T-cell (primary cell): ENCODE data around the gene AOC2. TPM values are rescaled to one million over a fixed set of nuclear protein-coding genes. Genes with fewer than 3 reads are reported as not detected.

Experiments
- ATAC-seq, 4 experiments: fragments of 200-7000 bp in 3 of 4; fragments of 150-1000 bp in 1 of 4; cut with Tn5 transposase; replicated peaks in 1 of 4; 1 replicate in 3 of 4; 2 replicates in 1 of 4; pipeline ENCODE4 v1.10.0; 2021; ENCODE audit warnings: moderate library complexity in 3 of 4, mild to moderate bottlenecking in 2 of 4, moderate number of reproducible peaks in 1 of 4
- CTCF ChIA-PET, 2 donors: fragments of 300-600 bp; sonication (Branson Sonifier 250); formaldehyde crosslinking; loops; one replicate each; lab custom pipeline; 2022; ENCODE audit warnings: antibody characterized with exemption in 2 of 2; lab: Charles Lee
- POLR2A ChIA-PET, 2 donors: fragments of 300-600 bp; sonication (Branson Sonifier 250); formaldehyde crosslinking; loops; one replicate each; lab custom pipeline; 2022; ENCODE audit warnings: antibody characterized with exemption in 2 of 2; lab: Charles Lee
- DNase-seq, 35 experiments: peaks; one replicate each; pipeline versions ENCODE4 v3.0.0 to v3.0.0-alpha.2; 2013 to 2023
- H3K27ac ChIP-seq: one replicate; pipeline ENCODE4 v1.5.1; 2013; ENCODE audit warnings: low read length
- H3K27me3 ChIP-seq, 2 experiments: replicated peaks in 1 of 2; 1 replicate in 1 of 2; 2 replicates in 1 of 2; pipeline versions ENCODE4 v1.6.1 to v1.7.0; 2013; ENCODE audit warnings: low read length in 1 of 2, mixed read lengths in 1 of 2; ENCODE audit not compliant: control insufficient read depth in 2 of 2, insufficient read depth in 2 of 2; ENCODE audit errors: extremely low read depth in 1 of 2
- H3K36me3 ChIP-seq, 2 donors: 1 replicate in 1 of 2; 2 replicates in 1 of 2; pipeline versions ENCODE4 v1.6.1 to v1.7.0; 2013; ENCODE audit warnings: low read length in 1 of 2; ENCODE audit not compliant: control insufficient read depth in 2 of 2, insufficient read depth in 1 of 2; ENCODE audit errors: extremely low read depth in 1 of 2
- H3K4me1 ChIP-seq, 2 experiments: 1 replicate in 1 of 2; 2 replicates in 1 of 2; pipeline versions ENCODE4 v1.6.1 to v1.7.0; 2013; ENCODE audit warnings: low read length in 2 of 2, mixed read lengths in 1 of 2; ENCODE audit not compliant: insufficient read depth in 2 of 2, control insufficient read depth in 1 of 2; ENCODE audit errors: extremely low read depth in 1 of 2
- H3K4me3 ChIP-seq, 2 donors: 1 replicate in 1 of 2; 2 replicates in 1 of 2; pipeline versions ENCODE4 v1.5.1 to v1.7.0; 2013; ENCODE audit warnings: mild to moderate bottlenecking in 2 of 2, low read length in 1 of 2, moderate library complexity in 1 of 2; ENCODE audit not compliant: control insufficient read depth in 1 of 2; ENCODE audit errors: extremely low read depth in 1 of 2
- H3K9me3 ChIP-seq: 2 replicates; pipeline ENCODE4 v1.7.0; 2013
- H3K27ac Mint-ChIP-seq, 2 donors: one replicate each; pipeline ENCODE4 v1.8.0; 2020 to 2021; ENCODE audit warnings: mild to moderate bottlenecking in 2 of 2, mixed read lengths in 2 of 2
- H3K27me3 Mint-ChIP-seq, 2 donors: one replicate each; pipeline ENCODE4 v1.8.0; 2021 to 2022; ENCODE audit warnings: mixed read lengths in 2 of 2
- H3K36me3 Mint-ChIP-seq: one replicate; pipeline ENCODE4 v1.8.0; 2021; ENCODE audit warnings: mixed read lengths
- H3K4me1 Mint-ChIP-seq, 3 donors: one replicate each; pipeline ENCODE4 v1.8.0; 2020 to 2022; ENCODE audit warnings: mixed read lengths in 3 of 3, mild to moderate bottlenecking in 1 of 3
- H3K4me3 Mint-ChIP-seq, 3 donors: one replicate each; pipeline ENCODE4 v1.8.0; 2020 to 2022; ENCODE audit warnings: mild to moderate bottlenecking in 3 of 3, mixed read lengths in 3 of 3, moderate library complexity in 3 of 3
- H3K9me3 Mint-ChIP-seq, 3 donors: one replicate each; pipeline ENCODE4 v1.8.0; 2020 to 2022; ENCODE audit warnings: mixed read lengths in 3 of 3
- WGBS: methylation state at CpG from one replicate; pipeline ENCODE4 v1.1.5; 2013; ENCODE audit warnings: missing lambda C conversion rate; ENCODE audit not compliant: insufficient coverage; 5-methylcytosine and 5-hydroxymethylcytosine counted together
- total RNA-seq, 35 experiments: library from RNA in 6 of 35; stranded (reverse) in 6 of 35; fragments of 120-200 nt in 1 of 35; gene quantifications; one replicate each; pipeline versions ENCODE4 v1.2.1 to v1.2.4 and lab custom pipeline; 2013 to 2026

The AOC2 gene
- total RNA-seq, 5 donors from 2014 or later (not counting 1 experiment from before 2014, with no cell fraction given): 2.2 to 3.7 (median 3.2) TPM

GRCh38 chr17:42809250-42809649 is 35.1 kb upstream of the AOC2 start:
- Histone ChIP-seq H3K4me1 (no peaks in the 10 kb centered on the region), H3K36me3 (peaks cover 10 to 35% of the 10 kb centered on the region in 2 donors), H3K9me3 (no peaks in the 10 kb centered on the region), H3K27ac (no peak overlapping the region), H3K27me3 (no peaks in the 10 kb centered on the region), H3K4me3 (no peak overlapping the region)
- Mint-ChIP-seq H3K4me1 (no peaks in the 10 kb centered on the region), H3K27ac (no peak overlapping the region), H3K9me3 (no peaks in the 10 kb centered on the region), H3K36me3 (peaks cover 29% of the 10 kb centered on the region), H3K4me3 (no peak overlapping the region), H3K27me3 (no peaks in the 10 kb centered on the region)
- ATAC-seq (no peak), DNase-seq (no peak)
- POLR2A ChIA-PET: no interaction called here
- WGBS: no CpG with 5 or more reads among the region's 3 CpGs
- CTCF ChIA-PET: no interaction called here

DNA sequence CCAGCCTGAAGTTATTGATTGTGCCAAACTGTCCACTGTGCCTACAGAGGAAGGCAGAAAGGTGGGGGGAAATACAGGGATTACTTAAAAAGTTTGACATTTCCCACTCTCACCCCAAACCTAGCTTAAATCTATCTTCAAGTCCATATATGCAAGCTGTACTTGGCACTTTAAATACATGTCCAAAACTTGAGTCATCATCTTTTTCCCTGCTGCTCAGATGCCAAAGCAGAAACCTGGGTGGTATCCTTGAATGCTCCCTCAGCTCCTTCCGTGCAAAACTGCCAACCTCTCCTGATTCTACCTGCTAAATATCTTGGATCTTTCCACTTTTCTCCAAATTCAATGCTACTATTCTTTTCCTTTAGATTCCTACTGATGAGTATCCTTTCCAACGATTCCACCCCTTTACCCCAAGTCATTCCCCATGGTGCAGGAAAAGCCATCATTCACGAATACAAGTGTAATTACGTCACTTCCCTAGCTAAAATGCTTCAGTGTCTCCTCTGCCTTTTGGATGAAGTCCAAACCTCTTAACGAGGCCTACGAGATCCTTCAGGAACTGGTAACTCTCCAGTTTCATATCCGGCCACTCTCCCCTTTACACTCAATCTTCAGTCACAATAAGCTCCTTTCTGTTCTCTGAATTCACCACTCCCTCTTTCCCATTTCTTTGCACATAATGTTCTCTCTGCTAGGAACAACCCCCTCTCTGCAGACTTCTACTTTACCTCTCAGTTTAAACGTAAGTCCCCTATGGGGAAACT is 29.6 kb upstream of the AOC2 start:
- H3K9me3 ChIP-seq: no peaks in the 10 kb centered on the region
- H3K4me3 ChIP-seq: no peak overlapping the region
- H3K36me3 ChIP-seq: peaks cover 15 to 78% of the 10 kb centered on the region in 2 donors
- Mint-ChIP-seq H3K4me3 (no peak overlapping the region), H3K9me3 (no peaks in the 10 kb centered on the region), H3K27me3 (no peaks in the 10 kb centered on the region), H3K36me3 (peaks cover 54% of the 10 kb centered on the region), H3K27ac (no peak overlapping the region), H3K4me1 (no peaks in the 10 kb centered on the region)
- H3K27me3 ChIP-seq: no peaks in the 10 kb centered on the region
- CTCF ChIA-PET: interaction anchor here in 1 of 2 donors (1.0 kb wide), 1 partner anchor 10 kb away, joined by 4 read pairs; the partner anchor contains the start of gene BECN1
- WGBS: 92% methylated on average over 8 of the region's 8 CpGs
- H3K4me1 ChIP-seq: no peaks in the 10 kb centered on the region
- H3K27ac ChIP-seq: no peak overlapping the region
- POLR2A ChIA-PET: interaction anchor here in 1 of 2 donors (0.6 kb wide), 1 partner anchor 9 kb away, joined by 3 read pairs; the partner anchor contains the start of gene BECN1
- DNase-seq (no peak), ATAC-seq (no peak)

DNA sequence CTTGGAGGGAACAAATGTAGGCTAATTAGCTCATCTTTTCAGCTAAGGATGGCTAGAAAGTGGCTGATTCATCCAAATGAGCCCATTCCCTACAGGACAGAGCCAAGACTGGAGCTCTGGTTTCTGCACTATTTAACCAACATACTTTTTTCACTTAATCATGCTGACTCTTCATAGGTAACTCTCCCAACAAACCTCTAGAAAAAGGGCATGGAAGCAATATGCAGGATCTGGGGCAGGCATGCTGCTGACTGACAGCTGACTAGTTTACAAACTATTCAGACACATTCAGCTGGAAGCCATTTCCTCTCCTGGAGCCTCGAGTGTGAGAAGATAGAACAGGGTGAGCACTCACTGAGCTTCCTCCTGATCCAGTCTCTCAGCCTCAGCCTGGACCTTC is 26.5 kb upstream of the AOC2 start:
- Histone ChIP-seq H3K27ac (no peak overlapping the region), H3K9me3 (no peaks in the 10 kb centered on the region), H3K36me3 (peaks cover 11 to 84% of the 10 kb centered on the region in 2 donors), H3K4me1 (peaks cover 1 to 5% of the 10 kb centered on the region in 2 experiments), H3K4me3 (no peak overlapping the region), H3K27me3 (no peaks in the 10 kb centered on the region)
- no peaks in the 10 kb centered on the region for H3K27me3 Mint-ChIP-seq
- ChIA-PET POLR2A (no interaction called here), CTCF (interaction anchor here in 1 of 2 donors (0.5 to 0.6 kb wide), 2 partner anchors 75 to 491 kb away, joined by 4 to 7 read pairs; no protein-coding TSS in a partner anchor)
- no peak overlapping the region for H3K4me3 Mint-ChIP-seq
- no peak overlapping the region for H3K27ac Mint-ChIP-seq
- peaks cover 53% of the 10 kb centered on the region for H3K36me3 Mint-ChIP-seq
- H3K4me1 Mint-ChIP-seq: peaks cover 13 to 25% (median 25%) of the 10 kb centered on the region in 3 donors
- DNase-seq (no peak), ATAC-seq (no peak)
- H3K9me3 Mint-ChIP-seq: no peaks in the 10 kb centered on the region
- WGBS: 80% methylated on average over 1 of the region's 1 CpG

DNA sequence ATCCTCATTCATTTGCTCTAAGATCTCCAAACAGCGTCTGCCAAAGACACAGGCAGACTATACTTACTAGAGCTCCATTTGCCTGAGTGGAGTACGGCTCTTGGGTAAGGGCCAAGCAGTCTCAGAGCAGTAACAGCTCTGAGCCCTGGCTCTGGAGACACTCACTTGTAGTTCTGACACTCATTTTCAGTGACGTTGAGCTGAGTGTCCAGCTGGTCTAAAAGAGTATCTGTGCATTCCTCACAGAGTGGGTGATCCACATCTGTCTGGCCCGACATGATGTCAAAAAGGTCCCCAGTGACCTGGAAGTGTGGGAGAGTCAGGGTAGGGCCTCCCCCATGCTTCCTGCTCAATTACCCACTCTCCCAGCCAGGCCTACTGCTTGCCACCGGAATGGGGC is 26.0 kb upstream of the AOC2 start:
- POLR2A ChIA-PET: no interaction called here
- WGBS: 94% methylated on average over 4 of the region's 5 CpGs
- no peak overlapping the region for H3K27ac ChIP-seq
- DNase-seq (no peak), ATAC-seq (no peak)
- H3K36me3 ChIP-seq: peaks cover 8 to 80% of the 10 kb centered on the region in 2 donors
- Mint-ChIP-seq H3K36me3 (peaks cover 53% of the 10 kb centered on the region), H3K9me3 (no peaks in the 10 kb centered on the region), H3K4me1 (peaks cover 16 to 29% (median 29%) of the 10 kb centered on the region in 3 donors), H3K27ac (no peak overlapping the region), H3K4me3 (no peak overlapping the region), H3K27me3 (no peaks in the 10 kb centered on the region)
- CTCF ChIA-PET: interaction anchor here in 1 of 2 donors (0.5 to 0.6 kb wide), 2 partner anchors 75 to 491 kb away, joined by 4 to 7 read pairs; no protein-coding TSS in a partner anchor
- no peak overlapping the region for H3K4me3 ChIP-seq
- no peaks in the 10 kb centered on the region for H3K27me3 ChIP-seq
- H3K4me1 ChIP-seq: peaks cover 3 to 10% of the 10 kb centered on the region in 2 experiments
- no peaks in the 10 kb centered on the region for H3K9me3 ChIP-seq

DNA sequence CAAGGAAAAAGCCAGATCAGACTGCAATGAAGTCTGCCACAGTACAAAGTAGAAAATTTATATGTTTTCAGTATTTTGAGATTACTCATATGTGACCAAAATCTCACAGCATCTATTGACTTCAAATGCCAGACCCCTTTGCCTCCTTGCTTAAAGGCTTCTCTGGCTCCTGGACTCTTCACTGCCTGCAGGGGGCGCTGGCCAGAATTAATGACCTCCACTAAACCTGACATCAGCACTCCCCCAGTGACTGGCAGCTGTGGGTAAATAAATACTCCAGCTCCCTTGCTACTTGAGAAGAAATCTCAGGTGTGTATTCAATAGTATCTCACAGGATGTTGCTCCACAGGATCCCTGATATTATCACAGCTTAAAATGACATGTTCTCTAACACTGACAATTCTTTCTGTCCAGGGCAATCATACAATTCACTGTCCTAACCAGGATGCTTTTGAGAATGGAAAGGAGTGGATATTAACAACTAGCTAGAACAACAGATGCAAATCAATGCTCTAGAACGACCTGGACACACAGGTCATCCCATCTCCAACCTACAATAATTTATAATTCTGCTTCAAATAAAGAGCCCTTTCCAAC is 24.3 kb upstream of the AOC2 start:
- DNase-seq (peak in 32 of 35 experiments; percentile 12 to 75 (median 52)), ATAC-seq (no peak)
- H3K27me3 ChIP-seq: no peaks in the 10 kb centered on the region
- Mint-ChIP-seq H3K36me3 (peaks cover 40% of the 10 kb centered on the region), H3K27ac (no peak overlapping the region), H3K9me3 (no peaks in the 10 kb centered on the region), H3K4me1 (peaks cover 28 to 40% (median 39%) of the 10 kb centered on the region in 3 donors), H3K27me3 (no peaks in the 10 kb centered on the region), H3K4me3 (peak overlapping the region in 1 of 3 donors; percentile 1)
- no peak overlapping the region for H3K4me3 ChIP-seq
- peaks cover 7 to 20% of the 10 kb centered on the region in 2 experiments for H3K4me1 ChIP-seq
- CTCF ChIA-PET: interaction anchor here in 1 of 2 donors (1.4 kb wide), 1 partner anchor 14 kb away, joined by 4 read pairs; no protein-coding TSS in a partner anchor
- H3K9me3 ChIP-seq: no peaks in the 10 kb centered on the region
- H3K27ac ChIP-seq: peak overlapping the region; percentile 5
- POLR2A ChIA-PET: interaction anchor here in 1 of 2 donors (0.6 kb wide), 1 partner anchor 432 kb away, joined by 4 read pairs; the partner anchor contains the start of gene STAT3
- 100% methylated on average over 1 of the region's 2 CpGs for WGBS
- H3K36me3 ChIP-seq: peaks cover 7 to 65% of the 10 kb centered on the region in 2 donors

GRCh38 chr17:42821176-42821575 is 23.2 kb upstream of the AOC2 start:
- Histone ChIP-seq H3K4me1 (peaks cover 7 to 20% of the 10 kb centered on the region in 2 experiments), H3K9me3 (no peaks in the 10 kb centered on the region), H3K27me3 (no peaks in the 10 kb centered on the region), H3K36me3 (peaks cover 7 to 54% of the 10 kb centered on the region in 2 donors), H3K4me3 (no peak overlapping the region), H3K27ac (no peak overlapping the region)
- H3K36me3 Mint-ChIP-seq: peaks cover 31% of the 10 kb centered on the region
- peak overlapping the region; percentile 2 to 96 (median 4) for H3K4me3 Mint-ChIP-seq
- no peak overlapping the region for H3K27ac Mint-ChIP-seq
- DNase-seq (no peak), ATAC-seq (no peak)
- ChIA-PET CTCF (interaction anchor here (0.6 to 1.4 kb wide), 2 partner anchors 13 to 18 kb away, joined by 3 to 4 read pairs; no protein-coding TSS in a partner anchor), POLR2A (no interaction called here)
- peaks cover 28 to 42% (median 39%) of the 10 kb centered on the region in 3 donors for H3K4me1 Mint-ChIP-seq
- no CpG with 5 or more reads among the region's 7 CpGs for WGBS
- H3K27me3 Mint-ChIP-seq: no peaks in the 10 kb centered on the region
- H3K9me3 Mint-ChIP-seq: no peaks in the 10 kb centered on the region
